Stimulated activated CD4-positive, alpha-beta T cell treated with anti-CD3 and anti-CD28 coated beads, Interleukin-2, amount 100 ng/mL, for 24 hours (primary cell): ENCODE measurements around the gene CFAP46.
"Not testable (repeated sequence)": the region's sequence is repeated elsewhere in the genome, so short reads cannot be mapped to it uniquely, and the experiment has no call there.

ENCODE experiments used
- DNase-seq, 2 donors: peaks; one replicate each; pipeline ENCODE4 v3.0.0-alpha.2; 2020

Gene CFAP46

DNA sequence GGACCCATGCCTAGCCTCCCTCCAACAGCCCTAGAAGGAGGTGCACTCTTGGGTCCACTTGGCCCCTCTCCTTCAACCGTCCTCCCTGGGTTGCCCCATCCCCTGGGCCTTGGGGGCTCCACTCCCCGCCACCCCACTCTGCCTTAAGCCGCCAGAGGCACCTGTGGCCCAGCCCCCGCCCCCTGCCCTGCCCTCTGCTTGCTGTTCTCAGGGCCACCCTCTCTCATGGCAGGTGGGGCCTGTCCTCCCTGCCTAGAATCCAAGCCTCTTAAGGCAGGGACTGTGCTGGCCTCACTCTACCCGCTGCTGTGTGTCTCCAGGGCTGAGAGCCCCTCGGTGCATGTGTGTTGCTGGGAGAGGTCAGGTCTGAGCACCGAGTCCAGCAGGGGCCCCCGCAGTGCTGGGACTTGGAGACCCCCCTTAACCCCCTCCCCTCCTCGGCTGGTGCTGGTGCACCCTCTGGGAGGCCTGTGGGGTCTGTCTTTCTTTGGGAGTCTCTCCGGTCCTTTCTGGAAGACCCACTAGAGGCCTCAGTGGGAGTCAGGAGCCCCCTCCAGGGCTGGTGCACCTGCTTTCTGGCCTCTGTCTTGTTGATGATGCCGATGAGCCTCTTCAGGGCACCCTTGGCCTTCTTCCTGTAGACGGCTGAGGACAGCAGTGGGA lies 43.8 kb downstream of the CFAP46 start:
- no peak for DNase-seq

DNA sequence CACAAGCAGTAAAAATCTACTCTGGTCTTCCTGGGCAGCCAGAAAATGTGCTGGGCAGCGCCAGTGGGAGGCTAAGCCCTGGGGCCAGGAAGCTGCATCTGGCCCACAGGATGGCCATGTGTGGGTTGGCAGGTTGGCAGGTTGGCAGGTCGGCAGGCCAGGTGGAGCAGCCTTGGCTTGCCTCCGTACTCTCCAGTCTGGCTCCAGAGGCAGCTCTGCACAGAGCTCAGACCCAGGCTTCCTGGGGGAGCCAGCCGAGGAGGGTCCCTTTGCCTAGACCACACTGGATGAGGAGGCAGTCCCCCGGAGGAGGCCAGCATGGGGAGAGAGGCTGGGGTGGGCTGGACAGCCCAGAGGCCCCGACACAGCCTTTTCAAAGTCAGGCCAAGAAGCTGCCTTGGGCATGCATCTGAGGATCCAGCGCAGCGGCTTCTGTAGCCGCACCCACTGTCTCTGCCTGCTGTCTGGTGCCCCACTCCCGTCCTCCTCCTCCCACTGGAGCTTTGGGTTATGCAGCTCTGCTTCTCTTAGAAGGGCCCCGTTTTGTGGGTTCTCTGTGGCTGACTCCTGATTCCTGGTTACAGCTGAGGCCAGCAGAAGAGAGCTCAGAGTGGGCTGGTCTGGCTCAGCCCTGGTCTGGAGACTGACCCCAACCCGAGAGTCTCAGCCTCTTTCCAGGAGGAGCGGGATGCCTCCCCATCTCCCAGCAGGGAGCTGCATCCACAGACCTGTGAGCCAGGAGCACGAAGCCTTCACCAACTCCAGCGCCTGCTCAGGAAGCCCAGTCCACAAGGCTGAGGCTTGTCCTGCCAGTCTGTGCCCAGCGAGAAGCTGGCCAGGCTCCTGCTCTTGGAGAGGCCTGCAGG lies 44.6 kb downstream of the CFAP46 start:
- DNase-seq = no peak

DNA sequence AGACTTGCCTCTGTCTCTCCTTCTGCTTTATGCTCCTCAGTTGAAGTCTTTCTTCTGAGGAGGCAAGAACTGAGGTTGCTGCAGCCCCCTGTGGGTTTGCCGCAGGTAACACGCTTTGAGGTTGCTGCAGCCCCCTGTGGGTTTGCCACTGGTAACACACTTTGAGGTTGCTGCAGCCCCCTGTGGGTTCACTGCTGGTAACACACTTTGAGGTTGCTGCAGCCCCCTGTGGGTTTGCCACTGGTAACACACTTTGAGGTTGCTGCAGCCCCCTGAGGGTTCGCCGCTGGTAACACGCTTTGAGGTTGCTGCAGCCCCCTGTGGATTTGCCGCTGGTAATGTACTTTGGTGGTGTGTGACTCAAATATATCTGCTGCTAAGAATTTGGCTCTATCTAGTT lies 48.6 kb downstream of the CFAP46 start:
- not testable (repeated sequence) for DNase-seq

GRCh38 chr10:132893090-132893489 lies 49.3 kb downstream of the CFAP46 start:
- DNase-seq = no peak

GRCh38 chr10:132892004-132892403 lies 50.4 kb downstream of the CFAP46 start:
- no peak for DNase-seq

DNA sequence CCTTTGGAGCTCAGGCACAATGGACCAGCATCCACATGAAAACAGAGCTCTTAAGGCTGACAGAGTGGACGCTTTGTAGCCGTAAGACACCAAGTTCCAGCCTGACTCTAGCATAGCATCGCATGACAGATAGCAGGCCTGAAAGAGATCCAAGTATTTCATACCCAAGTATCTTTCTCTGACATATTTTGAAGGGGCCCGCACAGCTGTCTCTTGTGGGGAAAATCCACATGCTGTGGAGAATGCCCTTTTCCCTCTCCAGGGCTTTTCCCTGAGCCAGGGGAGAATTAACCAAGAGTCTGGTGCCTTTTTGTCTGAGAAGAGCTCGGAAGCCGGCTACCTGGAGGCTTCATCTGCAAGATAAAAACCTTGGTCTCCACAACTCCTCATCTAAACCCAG lies 51.0 kb downstream of the CFAP46 start:
- no peak for DNase-seq

GRCh38 chr10:132890301-132890700 lies 52.1 kb downstream of the CFAP46 start:
- DNase-seq = no peak

DNA sequence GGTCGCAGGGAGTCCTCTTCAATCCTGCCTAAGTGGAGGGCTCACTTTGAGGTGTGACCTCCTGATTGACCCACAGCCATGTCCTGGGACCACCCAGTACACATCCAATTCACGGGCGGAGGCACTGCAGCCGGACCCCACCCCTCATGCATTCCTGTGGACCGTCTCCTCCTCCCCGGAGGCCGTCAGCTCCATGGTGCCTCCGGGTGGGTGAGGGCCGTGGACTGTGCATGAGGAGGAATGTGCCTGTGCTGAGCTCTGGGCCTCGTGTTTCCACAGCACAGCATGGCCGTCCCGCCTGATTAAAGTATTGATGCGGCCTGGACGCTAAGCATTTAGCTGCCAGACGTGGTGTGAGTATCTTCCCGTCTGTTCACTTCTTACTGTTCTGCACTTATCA lies 52.8 kb downstream of the CFAP46 start:
- no peak for DNase-seq

GRCh38 chr10:132888898-132889490 lies 53.4 kb downstream of the CFAP46 start:
- no peak for DNase-seq

DNA sequence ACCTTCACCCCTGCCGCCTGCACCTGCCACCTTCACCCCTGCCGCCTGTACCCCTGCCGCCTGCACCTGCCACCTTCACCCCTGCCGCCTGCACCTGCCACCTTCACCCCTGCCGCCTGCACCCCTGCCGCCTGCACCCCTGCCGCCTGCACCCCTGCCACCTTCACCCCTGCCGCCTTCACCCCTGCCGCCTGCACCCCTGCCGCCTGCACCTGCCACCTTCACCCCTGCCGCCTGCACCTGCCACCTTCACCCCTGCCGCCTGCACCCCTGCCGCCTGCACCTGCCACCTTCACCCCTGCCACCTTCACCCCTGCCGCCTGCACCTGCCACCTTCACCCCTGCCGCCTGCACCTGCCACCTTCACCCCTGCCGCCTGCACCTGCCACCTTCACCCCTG lies 53.9 kb downstream of the CFAP46 start:
- DNase-seq = not testable (repeated sequence)

DNA sequence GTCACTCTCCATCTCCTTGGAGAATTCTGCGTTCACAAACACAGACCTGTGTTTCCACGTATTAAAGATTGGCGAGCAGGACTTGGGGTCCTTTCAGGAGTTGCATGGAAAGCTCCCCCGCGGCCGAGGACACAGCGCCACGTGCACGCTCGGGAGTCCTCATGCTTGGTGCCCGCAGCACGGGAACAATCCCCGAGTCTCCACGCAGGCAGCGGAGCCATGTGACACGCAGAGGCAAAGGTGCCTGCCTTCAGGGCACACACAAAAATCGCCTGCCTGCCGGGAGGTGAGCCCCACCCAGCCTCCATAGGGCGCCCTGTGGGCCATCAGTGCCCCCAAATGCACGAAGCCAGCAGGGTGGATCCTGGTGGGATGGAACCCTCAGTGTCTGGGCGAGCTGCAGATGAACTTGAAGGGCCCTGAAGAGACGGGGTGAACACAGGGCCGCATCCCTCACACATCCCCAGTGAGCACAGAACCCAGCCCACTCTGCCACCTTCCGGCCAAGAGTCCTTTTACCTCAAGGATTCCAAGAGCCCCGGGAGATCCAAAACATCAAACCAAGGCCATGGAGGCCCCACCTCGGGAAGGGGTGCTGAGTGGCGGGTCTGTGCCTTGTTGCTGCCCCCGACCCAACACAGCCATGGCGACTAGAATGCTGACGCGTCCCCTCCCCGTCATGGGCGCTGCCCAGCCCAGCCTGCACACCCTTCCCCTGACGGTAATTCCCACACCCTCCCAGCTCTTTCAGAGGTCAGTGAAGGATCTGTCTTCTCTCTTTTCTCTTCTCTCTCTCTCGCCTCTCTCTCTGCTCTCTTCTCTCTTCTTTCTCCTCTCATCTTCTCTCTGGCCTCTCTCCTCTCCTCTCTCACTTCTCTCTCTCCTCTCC lies 55.9 kb downstream of the CFAP46 start:
- no peak for DNase-seq

DNA sequence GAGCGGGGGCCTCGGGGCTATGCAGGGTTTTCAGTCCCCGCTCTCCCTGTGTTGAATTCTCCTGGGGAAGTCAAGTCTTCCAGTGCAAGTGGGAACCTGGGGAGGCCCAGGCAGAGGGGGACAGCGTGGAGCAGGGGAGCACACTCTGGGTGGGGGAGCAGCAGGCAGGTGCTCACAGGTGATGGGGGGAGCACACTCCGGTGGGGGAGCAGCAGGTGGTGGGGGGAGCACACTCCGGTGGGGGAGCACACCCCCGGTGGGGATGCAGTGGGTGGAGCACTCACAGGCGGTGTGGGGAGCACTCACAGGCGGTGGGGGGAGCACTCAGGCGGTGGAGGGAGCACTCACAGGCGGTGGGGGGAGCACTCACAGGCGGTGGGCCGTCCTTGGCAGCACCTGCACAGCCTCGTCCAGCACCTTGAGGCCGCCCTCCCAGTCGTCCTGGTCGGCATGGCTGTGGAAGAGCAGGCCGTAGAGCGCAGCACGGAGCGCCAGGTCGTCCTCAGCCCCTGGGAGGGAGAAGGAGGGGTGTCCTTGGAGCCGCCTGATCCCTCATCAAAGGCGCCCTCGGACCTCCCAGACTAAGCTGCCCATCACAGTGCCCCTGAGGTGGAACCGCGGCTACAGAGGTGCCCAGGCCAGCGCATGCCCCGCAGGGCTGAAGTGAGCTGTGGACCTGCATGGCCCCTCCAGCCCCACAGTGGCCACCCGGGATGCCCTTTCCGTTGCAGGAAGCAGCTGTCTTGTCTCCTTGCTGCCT lies 56.7 kb downstream of the CFAP46 start:
- DNase-seq = no peak

GRCh38 chr10:132884691-132885271 lies 57.6 kb downstream of the CFAP46 start:
- no peak for DNase-seq

DNA sequence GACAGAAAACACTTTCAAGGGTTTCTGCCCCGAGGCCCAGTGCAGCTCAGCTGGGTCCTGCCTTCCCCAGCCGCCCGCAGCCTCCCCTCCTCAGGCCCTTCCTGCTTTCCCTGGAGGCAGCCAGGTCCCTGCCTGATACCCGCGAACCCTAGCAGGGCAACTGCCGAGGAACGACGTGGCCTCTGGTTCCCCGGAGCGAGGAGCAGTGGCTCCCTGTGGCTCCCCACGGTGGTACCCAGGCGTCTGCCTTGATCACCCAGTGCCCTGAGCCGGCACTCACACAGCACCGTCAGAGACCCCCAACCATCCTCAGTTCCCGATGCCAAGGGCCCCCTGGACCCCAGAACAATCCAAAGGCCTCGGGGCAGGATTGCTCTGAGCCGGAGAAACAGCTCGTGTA lies 58.3 kb downstream of the CFAP46 start:
- DNase-seq = no peak

GRCh38 chr10:132883391-132883881 lies 58.9 kb downstream of the CFAP46 start:
- DNase-seq = no peak

DNA sequence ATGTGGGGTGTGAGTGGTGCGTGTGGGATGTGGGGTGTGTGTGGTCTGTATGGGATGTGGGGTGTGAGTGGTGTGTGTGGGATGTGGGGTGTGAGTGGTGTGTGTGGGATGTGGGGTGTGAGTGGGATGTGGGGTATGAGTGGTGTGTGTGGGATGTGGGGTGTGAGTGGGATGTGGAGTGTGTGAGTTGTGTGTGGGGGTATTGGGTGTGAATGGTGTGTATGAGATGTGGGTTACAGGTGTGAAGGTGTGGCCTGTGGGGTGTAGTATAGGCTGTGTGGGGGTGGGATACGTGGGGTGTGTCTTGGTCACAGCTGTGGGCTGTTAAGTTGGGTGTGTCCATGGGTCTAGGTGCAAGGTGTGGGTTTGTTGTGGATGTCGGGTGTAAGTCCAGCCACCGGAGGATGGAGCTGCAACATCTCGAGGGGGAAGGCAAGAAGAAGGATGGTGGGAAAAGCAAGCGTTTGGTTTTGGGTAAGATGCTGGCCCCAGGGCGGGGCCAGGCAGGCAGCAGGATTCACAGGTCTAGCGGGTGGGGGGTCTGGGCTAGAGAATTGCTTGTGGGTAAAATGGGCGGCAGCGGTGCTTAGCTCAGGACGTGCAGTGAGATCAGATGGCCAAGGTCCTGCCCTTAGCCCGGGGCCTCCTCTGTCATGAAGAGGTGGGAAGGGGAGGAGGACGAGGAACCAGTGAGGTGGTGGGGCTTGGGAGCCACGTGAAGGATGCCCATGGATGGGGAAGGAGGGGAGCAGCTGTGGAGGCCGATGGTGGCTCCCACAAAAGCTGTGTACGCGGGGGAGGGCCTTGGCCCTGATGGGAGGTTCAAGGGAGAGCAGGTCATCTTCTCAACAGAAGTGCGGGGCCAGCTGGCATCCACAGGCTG lies 60.1 kb downstream of the CFAP46 start:
- no peak for DNase-seq

- no peak for DNase-seq
These were observed 61.0 kb downstream of the CFAP46 start for GRCh38 chr10:132881186-132881920.

DNA sequence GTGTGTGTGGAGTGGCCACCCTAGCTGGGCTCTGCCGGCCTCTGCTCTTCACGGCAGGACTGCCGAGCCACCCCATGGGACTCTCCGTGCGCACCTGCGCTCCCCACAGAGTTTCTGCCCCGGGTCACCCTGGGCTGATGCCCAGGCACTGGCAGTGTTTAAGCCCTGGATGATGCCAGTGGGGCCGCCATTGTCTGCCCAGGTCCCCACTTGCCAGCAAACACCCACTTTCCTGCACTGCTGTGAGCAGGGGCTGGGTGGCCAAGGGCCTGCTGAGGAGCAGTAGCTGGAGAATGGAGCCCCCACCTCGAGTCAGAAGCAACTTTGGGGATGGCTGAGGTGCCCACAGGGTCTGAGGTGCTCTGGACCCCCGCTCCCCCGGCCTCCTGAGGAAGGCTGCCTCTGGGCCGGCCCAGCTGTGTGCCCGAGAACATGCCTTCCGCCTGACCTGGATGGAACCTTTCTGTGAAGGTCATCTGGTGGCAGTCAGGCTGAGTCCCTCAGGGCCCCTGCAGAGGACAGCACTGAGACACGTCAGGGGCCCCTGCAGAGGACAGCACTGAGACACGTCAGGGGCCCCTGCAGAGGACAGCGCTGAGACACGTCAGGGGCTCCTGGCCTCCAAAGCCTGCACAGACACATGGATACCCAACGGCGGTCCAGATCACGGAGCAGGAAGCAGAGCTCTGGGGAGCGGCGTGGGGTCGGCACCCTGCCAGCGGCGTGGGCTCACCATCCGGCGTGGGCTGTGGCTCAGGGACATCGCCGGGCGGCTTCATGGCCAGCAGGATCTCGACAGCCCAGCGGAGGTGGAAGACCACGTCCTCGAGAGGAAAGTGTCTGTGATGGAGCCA lies 62.0 kb downstream of the CFAP46 start:
- DNase-seq = no peak
